Stimulated activated naive B cell treated with anti-CD40 and anti-IgM and Interleukin-4, amounts not matched to agents 10 μg/mL and 1 μg/mL and 100 μg/mL, for 72 hours (primary cell): Measurements from ENCODE around the gene SEL1L3.

ENCODE experiments used
- ATAC-seq, 2 donors: fragments of 150-1000 bp; cut with Tn5 transposase; replicated peaks; 2 replicates each; pipeline ENCODE4 v1.10.0; 2021; ENCODE audit warnings: moderate library complexity in 1 of 2
- DNase-seq: peaks from one replicate; pipeline ENCODE4 v3.0.0; 2021
- H3K27ac Mint-ChIP-seq: one replicate; pipeline ENCODE4 v1.8.0; 2022; ENCODE audit warnings: mild to moderate bottlenecking, mixed read lengths
- H3K27me3 Mint-ChIP-seq, 2 donors: one replicate each; pipeline ENCODE4 v1.8.0; 2022; ENCODE audit warnings: mixed read lengths in 2 of 2
- H3K36me3 Mint-ChIP-seq, 2 donors: one replicate each; pipeline ENCODE4 v1.8.0; 2022; ENCODE audit warnings: mixed read lengths in 2 of 2, mild to moderate bottlenecking in 1 of 2
- H3K4me1 Mint-ChIP-seq, 2 donors: one replicate each; pipeline ENCODE4 v1.8.0; 2022; ENCODE audit warnings: mixed read lengths in 2 of 2, mild to moderate bottlenecking in 1 of 2
- H3K4me3 Mint-ChIP-seq, 2 donors: one replicate each; pipeline ENCODE4 v1.8.0; 2022; ENCODE audit warnings: mild to moderate bottlenecking in 2 of 2, mixed read lengths in 2 of 2, moderate library complexity in 1 of 2
- H3K9me3 Mint-ChIP-seq, 2 donors: one replicate each; pipeline ENCODE4 v1.8.0; 2022; ENCODE audit warnings: mixed read lengths in 2 of 2, mild to moderate bottlenecking in 1 of 2

Gene SEL1L3

GRCh38 chr4:25830548-25830947, 32.2 kb downstream of the SEL1L3 start:
- peaks cover 17 to 27% of the 10 kb centered on the region in 2 donors for H3K4me1 Mint-ChIP-seq
- no peak overlapping the region for H3K27ac Mint-ChIP-seq
- ATAC-seq (no peak), DNase-seq (no peak)
- H3K9me3 Mint-ChIP-seq: no peaks in the 10 kb centered on the region
- no peaks in the 10 kb centered on the region for H3K27me3 Mint-ChIP-seq
- H3K4me3 Mint-ChIP-seq: no peak overlapping the region
- peaks cover 29 to 66% of the 10 kb centered on the region in 2 donors for H3K36me3 Mint-ChIP-seq

GRCh38 chr4:25827897-25828296, 34.9 kb downstream of the SEL1L3 start:
- Mint-ChIP-seq H3K27me3 (no peaks in the 10 kb centered on the region), H3K4me3 (no peak overlapping the region), H3K4me1 (peaks cover 5 to 10% of the 10 kb centered on the region in 2 donors), H3K9me3 (no peaks in the 10 kb centered on the region), H3K36me3 (peaks cover 30 to 45% of the 10 kb centered on the region in 2 donors), H3K27ac (peak overlapping the region; percentile 79)
- no peak for DNase-seq
- ATAC-seq: no peak

GRCh38 chr4:25827373-25827772, 35.4 kb downstream of the SEL1L3 start:
- H3K9me3 Mint-ChIP-seq: no peaks in the 10 kb centered on the region
- peak overlapping the region; percentile 79 for H3K27ac Mint-ChIP-seq
- DNase-seq (no peak), ATAC-seq (no peak)
- H3K4me3 Mint-ChIP-seq: no peak overlapping the region
- H3K27me3 Mint-ChIP-seq: no peaks in the 10 kb centered on the region
- H3K4me1 Mint-ChIP-seq: peaks cover 5% of the 10 kb centered on the region in 2 donors
- peaks cover 32 to 44% of the 10 kb centered on the region in 2 donors for H3K36me3 Mint-ChIP-seq

DNA sequence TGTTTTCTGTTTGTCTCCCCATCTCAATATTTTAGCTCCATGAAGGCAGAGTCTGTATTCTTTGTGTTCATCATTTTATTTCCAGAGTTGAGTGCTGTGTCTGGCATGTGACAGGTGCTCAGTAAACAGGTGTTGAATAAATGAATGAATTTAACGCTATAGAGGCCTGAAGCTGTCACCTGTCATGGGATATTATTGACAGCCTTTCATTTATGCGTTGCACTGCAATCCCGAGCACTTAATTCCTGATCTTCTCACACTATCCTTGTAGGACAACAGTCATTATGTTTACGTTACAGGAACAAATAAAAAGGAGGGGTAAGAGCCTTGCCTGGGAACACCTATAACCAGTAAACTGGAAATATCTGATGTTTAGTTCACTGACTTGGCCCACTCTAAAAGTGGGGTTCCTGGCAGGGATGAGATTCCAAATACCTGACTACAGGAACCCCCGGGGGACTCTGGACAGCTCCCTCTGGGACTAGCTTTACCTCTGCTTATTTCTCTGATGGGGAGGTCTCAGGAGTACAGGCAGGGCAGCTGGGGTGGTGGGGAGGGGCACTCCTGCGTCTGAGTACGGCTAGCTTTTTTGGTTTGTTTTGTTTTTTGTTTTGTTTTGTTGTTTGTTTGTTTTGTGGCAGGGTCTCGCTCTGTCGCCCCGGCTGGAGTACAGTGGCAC, 36.6 kb downstream of the SEL1L3 start:
- ATAC-seq (no peak), DNase-seq (no peak)
- no peaks in the 10 kb centered on the region for H3K9me3 Mint-ChIP-seq
- peak overlapping the region; percentile 25 for H3K27ac Mint-ChIP-seq
- peaks cover 5% of the 10 kb centered on the region in 2 donors for H3K4me1 Mint-ChIP-seq
- no peaks in the 10 kb centered on the region for H3K27me3 Mint-ChIP-seq
- H3K36me3 Mint-ChIP-seq: peaks cover 39 to 44% of the 10 kb centered on the region in 2 donors
- no peak overlapping the region for H3K4me3 Mint-ChIP-seq

- no peak for DNase-seq
- H3K4me3 Mint-ChIP-seq: no peak overlapping the region
- ATAC-seq: no peak
- H3K27me3 Mint-ChIP-seq: no peaks in the 10 kb centered on the region
- H3K9me3 Mint-ChIP-seq: no peaks in the 10 kb centered on the region
- no peak overlapping the region for H3K27ac Mint-ChIP-seq
- peaks cover 3 to 9% of the 10 kb centered on the region in 2 donors for H3K4me1 Mint-ChIP-seq
- H3K36me3 Mint-ChIP-seq: peaks cover 38 to 43% of the 10 kb centered on the region in 2 donors
Observed at GRCh38 chr4:25823632-25824031, 39.2 kb downstream of the SEL1L3 start.

DNA sequence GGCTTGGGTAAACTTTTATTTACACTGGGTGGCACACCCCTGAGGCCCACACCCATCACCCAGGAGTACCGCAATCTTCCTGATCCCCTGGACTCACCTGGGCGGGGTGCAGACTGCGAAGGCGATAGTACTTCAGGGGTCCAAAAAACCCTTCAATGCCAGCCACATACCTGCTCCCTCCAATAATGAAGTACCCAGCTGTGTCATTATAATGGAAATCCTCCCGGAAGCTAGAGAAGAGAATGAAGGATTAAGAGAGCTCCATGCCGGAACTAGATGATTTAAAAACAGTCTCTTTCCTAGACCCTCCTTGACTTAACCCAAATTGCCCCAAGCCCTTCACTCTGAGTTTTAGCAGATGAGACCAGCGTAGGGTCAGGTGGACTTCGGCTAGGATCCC, 40.9 kb downstream of the SEL1L3 start:
- H3K36me3 Mint-ChIP-seq: peaks cover 38 to 41% of the 10 kb centered on the region in 2 donors
- no peak for DNase-seq
- H3K4me3 Mint-ChIP-seq: no peak overlapping the region
- peaks cover 5 to 13% of the 10 kb centered on the region in 2 donors for H3K4me1 Mint-ChIP-seq
- H3K27me3 Mint-ChIP-seq: no peaks in the 10 kb centered on the region
- H3K9me3 Mint-ChIP-seq: no peaks in the 10 kb centered on the region
- ATAC-seq: no peak
- peak overlapping the region; percentile 44 for H3K27ac Mint-ChIP-seq

DNA sequence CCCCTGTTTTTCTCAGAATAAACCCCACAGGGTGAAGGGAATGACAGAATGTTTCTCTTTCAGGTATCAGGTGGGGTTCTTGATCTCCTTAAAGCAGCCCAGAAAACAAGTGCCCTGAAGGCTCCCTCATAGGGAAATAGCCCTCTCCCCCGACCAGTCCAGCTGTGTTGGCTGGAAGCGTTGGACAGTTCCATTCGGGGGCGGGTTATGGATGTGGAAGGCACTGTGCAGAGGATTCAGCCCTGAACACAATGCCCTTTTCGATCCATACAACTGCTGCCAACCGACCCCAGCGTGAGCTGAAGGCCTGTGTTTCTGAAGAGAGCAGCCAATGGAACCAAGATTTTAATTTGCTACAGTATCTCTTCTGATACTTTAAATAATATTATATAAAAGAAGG, 41.5 kb downstream of the SEL1L3 start:
- Mint-ChIP-seq H3K27ac (peak overlapping the region; percentile 20), H3K9me3 (no peaks in the 10 kb centered on the region), H3K4me1 (peaks cover 10 to 13% of the 10 kb centered on the region in 2 donors), H3K36me3 (peaks cover 40 to 48% of the 10 kb centered on the region in 2 donors), H3K4me3 (no peak overlapping the region), H3K27me3 (no peaks in the 10 kb centered on the region)
- no peak for DNase-seq
- ATAC-seq: no peak

- no peaks in the 10 kb centered on the region for H3K27me3 Mint-ChIP-seq
Observed at GRCh38 chr4:25818876-25819275, 43.9 kb downstream of the SEL1L3 start.

DNA sequence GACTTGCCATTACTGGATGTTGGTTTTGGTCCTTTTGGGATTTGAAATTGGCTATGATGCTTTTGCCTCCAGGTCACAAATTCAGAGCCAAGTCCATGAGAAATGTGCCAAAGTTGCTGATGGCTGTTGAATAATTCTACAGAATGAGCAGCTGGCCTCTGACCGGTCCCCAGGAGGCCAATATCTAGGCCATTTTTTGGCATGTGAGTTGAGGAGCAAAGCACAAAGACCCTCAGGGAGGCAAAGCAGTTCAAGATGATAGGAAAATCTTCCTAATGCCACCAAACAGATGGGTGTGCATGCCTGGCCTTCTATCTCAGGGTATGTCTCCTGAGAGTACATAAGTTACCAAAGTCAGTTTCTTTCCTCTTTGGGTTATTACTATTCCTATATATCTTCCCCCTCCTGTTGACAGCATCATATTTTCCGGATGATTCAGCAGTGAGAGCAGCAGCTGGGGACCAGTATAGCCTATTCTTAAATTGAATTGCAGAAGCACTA, 44.4 kb downstream of the SEL1L3 start:
- peaks cover 6 to 13% of the 10 kb centered on the region in 2 donors for H3K4me1 Mint-ChIP-seq
- DNase-seq (no peak), ATAC-seq (peak; percentile 10 to 46)
- no peak overlapping the region for H3K4me3 Mint-ChIP-seq
- peaks cover 46 to 62% of the 10 kb centered on the region in 2 donors for H3K36me3 Mint-ChIP-seq
- no peaks in the 10 kb centered on the region for H3K9me3 Mint-ChIP-seq
- peak overlapping the region; percentile 69 for H3K27ac Mint-ChIP-seq
- H3K27me3 Mint-ChIP-seq: no peaks in the 10 kb centered on the region

More at GRCh38 chr4:25818876-25819275, 43.9 kb downstream of the SEL1L3 start:
- DNase-seq (no peak), ATAC-seq (no peak)
- Mint-ChIP-seq H3K4me3 (no peak overlapping the region), H3K36me3 (peaks cover 45 to 59% of the 10 kb centered on the region in 2 donors), H3K4me1 (peaks cover 6 to 13% of the 10 kb centered on the region in 2 donors), H3K27ac (peak overlapping the region; percentile 59), H3K9me3 (no peaks in the 10 kb centered on the region)

GRCh38 chr4:25817059-25817681, 45.6 kb downstream of the SEL1L3 start:
- ATAC-seq: no peak

DNA sequence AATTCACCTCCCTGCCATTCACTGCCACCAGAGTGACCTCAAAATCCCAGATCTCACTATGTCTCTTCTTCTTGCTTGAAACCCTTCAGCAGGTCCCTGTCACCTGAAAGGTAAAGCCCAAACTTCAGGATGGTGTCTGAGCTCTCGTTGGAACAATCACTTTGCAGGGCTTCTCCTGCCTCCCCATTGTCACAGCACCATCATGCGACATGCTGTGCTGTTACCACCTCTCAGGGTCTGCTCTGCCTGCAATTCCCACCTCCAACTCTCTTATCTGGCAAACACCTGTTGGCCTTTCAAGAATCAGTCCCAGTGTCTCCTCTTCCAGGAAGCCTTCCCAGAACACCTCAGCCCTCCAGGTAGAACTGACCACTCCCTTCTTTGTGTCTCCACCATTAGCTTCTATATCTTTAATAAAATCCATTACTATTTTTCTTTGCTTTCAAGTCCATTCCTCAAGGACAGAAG, 46.2 kb downstream of the SEL1L3 start:
- H3K36me3 Mint-ChIP-seq: peaks cover 46 to 63% of the 10 kb centered on the region in 2 donors
- H3K4me3 Mint-ChIP-seq: no peak overlapping the region
- H3K27ac Mint-ChIP-seq: peak overlapping the region; percentile 48

More at GRCh38 chr4:25817059-25817681, 45.6 kb downstream of the SEL1L3 start:
- peaks cover 48 to 63% of the 10 kb centered on the region in 2 donors for H3K36me3 Mint-ChIP-seq
- peaks cover 6 to 13% of the 10 kb centered on the region in 2 donors for H3K4me1 Mint-ChIP-seq
- H3K4me3 Mint-ChIP-seq: no peak overlapping the region
- H3K27me3 Mint-ChIP-seq: no peaks in the 10 kb centered on the region
- no peaks in the 10 kb centered on the region for H3K9me3 Mint-ChIP-seq
- peak overlapping the region; percentile 81 for H3K27ac Mint-ChIP-seq
- DNase-seq: no peak

DNA sequence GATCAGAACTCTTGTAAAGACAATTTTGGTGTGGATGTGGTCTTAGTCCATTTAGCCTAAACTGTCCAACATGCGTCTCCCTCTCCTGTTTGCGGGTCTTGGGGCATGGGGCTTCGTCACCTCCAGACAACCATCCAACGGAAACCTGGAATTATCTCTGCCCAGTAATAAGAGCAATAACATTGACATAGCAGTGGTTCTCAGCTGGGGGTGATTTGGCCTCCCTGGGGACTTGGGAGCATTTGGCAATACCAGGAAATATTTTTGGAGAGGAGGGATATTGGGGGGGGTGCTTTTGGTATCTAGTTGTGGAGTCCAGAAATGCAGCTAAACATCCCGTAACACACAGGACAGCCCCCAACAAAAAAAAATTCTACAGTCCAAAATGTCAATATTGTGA, 47.2 kb downstream of the SEL1L3 start:
- no peaks in the 10 kb centered on the region for H3K9me3 Mint-ChIP-seq
- H3K4me1 Mint-ChIP-seq: peaks cover 6 to 13% of the 10 kb centered on the region in 2 donors
- ATAC-seq (no peak), DNase-seq (no peak)
- H3K27ac Mint-ChIP-seq: no peak overlapping the region
- peaks cover 52 to 72% of the 10 kb centered on the region in 2 donors for H3K36me3 Mint-ChIP-seq
- no peaks in the 10 kb centered on the region for H3K27me3 Mint-ChIP-seq
- no peak overlapping the region for H3K4me3 Mint-ChIP-seq

More for the DNA sequence above, 46.2 kb downstream of the SEL1L3 start:
- DNase-seq (no peak), ATAC-seq (no peak)
- no peaks in the 10 kb centered on the region for H3K9me3 Mint-ChIP-seq
- H3K27me3 Mint-ChIP-seq: no peaks in the 10 kb centered on the region
- H3K4me1 Mint-ChIP-seq: peaks cover 6 to 13% of the 10 kb centered on the region in 2 donors

- DNase-seq (no peak), ATAC-seq (peak; percentile 70)
- peak overlapping the region; percentile 86 for H3K27ac Mint-ChIP-seq
- H3K27me3 Mint-ChIP-seq: no peaks in the 10 kb centered on the region
- H3K4me1 Mint-ChIP-seq: peaks cover 6 to 13% of the 10 kb centered on the region in 2 donors
- peaks cover 48 to 73% of the 10 kb centered on the region in 2 donors for H3K36me3 Mint-ChIP-seq
- H3K9me3 Mint-ChIP-seq: no peaks in the 10 kb centered on the region
- no peak overlapping the region for H3K4me3 Mint-ChIP-seq
Observed at GRCh38 chr4:25814301-25815136, 48.3 kb downstream of the SEL1L3 start.
